ENCODE measurements around the gene CD83. TPM values are rescaled to one million over a fixed set of nuclear protein-coding genes. Genes with fewer than 3 reads are reported as not detected.

CD83 gene
- total and polyA plus RNA-seq, 9 donors: 3.4 to 29.4 (median 22.2) TPM

- no peak for TF ChIP-seq CTCF (IDR thresholded peaks at IDR 0.05)
- no peak for TF ChIP-seq EP300 (IDR thresholded peaks at IDR 0.05)
- no peak for TF ChIP-seq POLR2A (IDR thresholded peaks at IDR 0.05)
- no peaks in the 10 kb centered on the region for H3K36me3 ChIP-seq
- intact Hi-C loops (cut with DNase I): no loop called here
- H3K27ac ChIP-seq: no peak overlapping the region
- H3K4me1 ChIP-seq (ENCODE audit: insufficient read depth): no peaks in the 10 kb centered on the region
- WGBS, 3 donors: 93 to 94% (median 93%) methylated on average over 3 of the region's 3 CpGs
- DNase-seq: no peak
- no peaks in the 10 kb centered on the region for H3K9me3 ChIP-seq
- H3K4me3 ChIP-seq: no peak overlapping the region
- no peaks in the 10 kb centered on the region for H3K27me3 ChIP-seq
Measured at GRCh38 chr6:14100138-14100537, 17.4 kb upstream of the CD83 start.

- no peak for TF ChIP-seq CTCF (IDR thresholded peaks at IDR 0.05)
- TF ChIP-seq EP300 (IDR thresholded peaks at IDR 0.05): no peak
- no peak for TF ChIP-seq POLR2A (IDR thresholded peaks at IDR 0.05)
- WGBS, 3 donors: 57 to 72% (median 59%) methylated on average over 5 of the region's 5 CpGs
- Histone ChIP-seq H3K4me1 (ENCODE audit: insufficient read depth) (no peaks in the 10 kb centered on the region), H3K9me3 (no peaks in the 10 kb centered on the region), H3K4me3 (no peak overlapping the region), H3K27me3 (no peaks in the 10 kb centered on the region), H3K36me3 (no peaks in the 10 kb centered on the region), H3K27ac (no peak overlapping the region)
- intact Hi-C loops (cut with DNase I): no loop called here
- DNase-seq: no peak
Measured at GRCh38 chr6:14100966-14101365, 16.6 kb upstream of the CD83 start.

GRCh38 chr6:14102383-14102782, 15.2 kb upstream of the CD83 start:
- intact Hi-C loops (cut with DNase I): no loop called here
- Histone ChIP-seq H3K27ac (no peak overlapping the region), H3K9me3 (peaks cover 0 to 6% of the 10 kb centered on the region in 2 donors), H3K36me3 (no peaks in the 10 kb centered on the region), H3K4me1 (ENCODE audit: insufficient read depth) (no peaks in the 10 kb centered on the region), H3K27me3 (no peaks in the 10 kb centered on the region), H3K4me3 (no peak overlapping the region)
- TF ChIP-seq POLR2A (IDR thresholded peaks at IDR 0.05) (no peak), CTCF (IDR thresholded peaks at IDR 0.05) (no peak), EP300 (IDR thresholded peaks at IDR 0.05) (no peak)
- 88 to 97% (median 96%) methylated on average over 3 of the region's 3 CpGs for WGBS, 3 donors
- no peak for DNase-seq

- 76 to 85% (median 81%) methylated on average over 1 of the region's 1 CpG for WGBS, 3 donors
- no peaks in the 10 kb centered on the region for H3K27me3 ChIP-seq
- peaks cover 3% of the 10 kb centered on the region for H3K4me1 ChIP-seq (ENCODE audit: insufficient read depth)
- intact Hi-C loops (cut with DNase I): no loop called here
- H3K36me3 ChIP-seq: no peaks in the 10 kb centered on the region
- TF ChIP-seq POLR2A (IDR thresholded peaks at IDR 0.05) (no peak), CTCF (IDR thresholded peaks at IDR 0.05) (no peak), EP300 (IDR thresholded peaks at IDR 0.05) (no peak)
- DNase-seq: no peak
- H3K4me3 ChIP-seq: no peak overlapping the region
- H3K27ac ChIP-seq: no peak overlapping the region
- H3K9me3 ChIP-seq: peaks cover 0 to 6% of the 10 kb centered on the region in 2 donors
Measured at GRCh38 chr6:14105547-14105946, 12.0 kb upstream of the CD83 start.

- intact Hi-C loops (cut with DNase I): no loop called here
- DNase-seq: no peak
- TF ChIP-seq POLR2A (IDR thresholded peaks at IDR 0.05) (no peak), CTCF (IDR thresholded peaks at IDR 0.05) (no peak), EP300 (IDR thresholded peaks at IDR 0.05) (no peak)
Measured at GRCh38 chr6:14107000-14107399, 10.6 kb upstream of the CD83 start.

More at GRCh38 chr6:14107000-14107399, 10.6 kb upstream of the CD83 start:
- H3K4me1 ChIP-seq (ENCODE audit: insufficient read depth): peaks cover 3% of the 10 kb centered on the region
- H3K4me3 ChIP-seq: no peak overlapping the region
- no peaks in the 10 kb centered on the region for H3K27me3 ChIP-seq
- H3K9me3 ChIP-seq: peaks cover 0 to 6% of the 10 kb centered on the region in 2 donors
- no peak overlapping the region for H3K27ac ChIP-seq
- H3K36me3 ChIP-seq: no peaks in the 10 kb centered on the region
